ENCODE measurements around the gene PPP2R5D. TPM values are rescaled to one million over a fixed set of nuclear protein-coding genes. Genes with fewer than 3 reads are reported as not detected.
A peak's percentile ranks its signal among the peaks of the same experiment; 100 is the strongest.

Gene PPP2R5D
- total and polyA plus RNA-seq, 9 of the 15 experiments (the other 6 are each of a cell fraction or from before 2014, with no cell fraction given), result 1.3 to 96.1 (median 38.4) TPM

DNA sequence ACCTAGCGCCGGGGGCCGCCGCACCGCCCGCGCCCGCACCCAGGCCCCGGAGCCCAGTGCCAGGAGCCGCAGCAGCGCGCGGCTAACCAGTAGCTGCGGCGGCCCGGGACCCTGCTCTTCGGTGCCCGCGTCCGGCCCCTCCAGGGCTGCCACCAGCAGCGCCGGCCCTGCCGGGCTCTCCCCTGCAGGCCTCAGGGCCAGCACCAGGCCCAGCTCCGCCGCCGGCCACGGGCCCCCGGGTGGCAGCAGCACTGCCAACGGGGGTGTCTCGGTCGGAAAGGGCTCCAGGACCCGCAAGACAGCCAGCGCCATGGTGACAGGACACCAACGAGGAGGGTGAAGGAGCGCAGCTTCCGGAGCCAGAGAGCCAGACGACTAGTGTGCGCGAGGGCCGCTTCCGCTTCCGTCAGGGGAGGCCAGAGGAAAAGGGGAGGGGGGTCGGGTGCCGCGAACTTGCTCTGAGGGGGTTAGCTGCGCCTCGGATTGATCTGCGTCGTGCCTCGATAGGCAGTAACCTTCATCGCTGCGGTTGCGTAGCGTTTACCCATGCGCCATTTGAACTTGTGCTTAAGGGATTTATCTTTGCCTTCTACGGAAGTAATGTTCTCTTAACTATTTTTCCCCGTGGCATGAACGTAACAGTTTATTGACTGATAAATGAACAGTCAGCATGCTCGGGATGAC is 5.4 kb upstream of the PPP2R5D start, which contains the start of gene PEX6 (continued):
- TF ChIP-seq NEUROD1 (IDR thresholded peaks at IDR 0.05; ENCODE audit: borderline replicate concordance, low read depth, low read length, partially characterized antibody), result peak; percentile 62
- TF ChIP-seq ELF2 (CRISPR knock-in tag; IDR thresholded peaks at IDR 0.05), result peak; percentile 84
- TF ChIP-seq GABPB1 (CRISPR knock-in tag; IDR thresholded peaks at IDR 0.05), result peak; percentile 84
- 0 out of 2 replicates have a peak, but pooled peaks have one; percentile 8 for TF ChIP-seq ESRRA (IDR thresholded peaks at IDR 0.05; ENCODE audit: borderline replicate concordance, low read depth)
- peak; percentile 41; the same call in 1 of the 2 replicates for TF ChIP-seq EP300 (IDR thresholded peaks at IDR 0.05; ENCODE audit: low read length)
- TF ChIP-seq RBFOX2 (IDR thresholded peaks at IDR 0.05; ENCODE audit: low read depth, low read length), result peak; percentile 99
- peak; percentile 51 for TF ChIP-seq SMARCB1 (IDR thresholded peaks at IDR 0.05; ENCODE audit: insufficient read length, low read depth)
- TF ChIP-seq ATF7 (IDR thresholded peaks at IDR 0.05), result peak; percentile 74
- TF ChIP-seq, protein P1, sequence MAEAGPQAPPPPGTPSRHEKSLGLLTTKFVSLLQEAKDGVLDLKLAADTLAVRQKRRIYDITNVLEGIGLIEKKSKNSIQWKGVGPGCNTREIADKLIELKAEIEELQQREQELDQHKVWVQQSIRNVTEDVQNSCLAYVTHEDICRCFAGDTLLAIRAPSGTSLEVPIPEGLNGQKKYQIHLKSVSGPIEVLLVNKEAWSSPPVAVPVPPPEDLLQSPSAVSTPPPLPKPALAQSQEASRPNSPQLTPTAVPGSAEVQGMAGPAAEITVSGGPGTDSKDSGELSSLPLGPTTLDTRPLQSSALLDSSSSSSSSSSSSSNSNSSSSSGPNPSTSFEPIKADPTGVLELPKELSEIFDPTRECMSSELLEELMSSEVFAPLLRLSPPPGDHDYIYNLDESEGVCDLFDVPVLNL (CRISPR knock-in tag; IDR thresholded peaks at IDR 0.05; ENCODE audit: low read depth), result 0 out of 2 replicates have a peak, but pooled peaks have one; percentile 32
- TF ChIP-seq ZNF644 (tag; IDR thresholded peaks at IDR 0.05; ENCODE audit: low read depth), result peak; percentile 53; the same call in 1 of the 2 replicates
- peak; percentile 58; the same call in 1 of the 2 replicates for TF ChIP-seq JUND (IDR thresholded peaks at IDR 0.05; ENCODE audit: borderline replicate concordance, low read depth, low read length)
- TF ChIP-seq JUND (tag; IDR thresholded peaks at IDR 0.05; ENCODE audit: borderline replicate concordance, low read depth, low read length), result peak; percentile 42; the same call in 1 of the 3 replicates
- TF ChIP-seq DPF2 (IDR thresholded peaks at IDR 0.05), result peak; percentile 75
- no peak for TF ChIP-seq ADNP (tag; IDR thresholded peaks at IDR 0.05)
- TF ChIP-seq MBD2 (IDR thresholded peaks at IDR 0.05; ENCODE audit: borderline replicate concordance, low read depth), result peak; percentile 79
- TF ChIP-seq ZNF134 (CRISPR knock-in tag; conservative IDR thresholded peaks at IDR 0.05), result no peak
- TF ChIP-seq TEAD1 (CRISPR knock-in tag; IDR thresholded peaks at IDR 0.05), result 0 out of 4 replicates have a peak, but pooled peaks of 1 of the 2 experiments have one; percentile 14
- no peak for TF ChIP-seq TRIM28 (IDR thresholded peaks at IDR 0.05)
- TF ChIP-seq FOXP1 (CRISPR knock-in tag; IDR thresholded peaks at IDR 0.05), result no peak
- no peak for TF ChIP-seq KAT2B (IDR thresholded peaks at IDR 0.05; ENCODE audit: low read depth, low read length)
- TF ChIP-seq, protein P2, sequence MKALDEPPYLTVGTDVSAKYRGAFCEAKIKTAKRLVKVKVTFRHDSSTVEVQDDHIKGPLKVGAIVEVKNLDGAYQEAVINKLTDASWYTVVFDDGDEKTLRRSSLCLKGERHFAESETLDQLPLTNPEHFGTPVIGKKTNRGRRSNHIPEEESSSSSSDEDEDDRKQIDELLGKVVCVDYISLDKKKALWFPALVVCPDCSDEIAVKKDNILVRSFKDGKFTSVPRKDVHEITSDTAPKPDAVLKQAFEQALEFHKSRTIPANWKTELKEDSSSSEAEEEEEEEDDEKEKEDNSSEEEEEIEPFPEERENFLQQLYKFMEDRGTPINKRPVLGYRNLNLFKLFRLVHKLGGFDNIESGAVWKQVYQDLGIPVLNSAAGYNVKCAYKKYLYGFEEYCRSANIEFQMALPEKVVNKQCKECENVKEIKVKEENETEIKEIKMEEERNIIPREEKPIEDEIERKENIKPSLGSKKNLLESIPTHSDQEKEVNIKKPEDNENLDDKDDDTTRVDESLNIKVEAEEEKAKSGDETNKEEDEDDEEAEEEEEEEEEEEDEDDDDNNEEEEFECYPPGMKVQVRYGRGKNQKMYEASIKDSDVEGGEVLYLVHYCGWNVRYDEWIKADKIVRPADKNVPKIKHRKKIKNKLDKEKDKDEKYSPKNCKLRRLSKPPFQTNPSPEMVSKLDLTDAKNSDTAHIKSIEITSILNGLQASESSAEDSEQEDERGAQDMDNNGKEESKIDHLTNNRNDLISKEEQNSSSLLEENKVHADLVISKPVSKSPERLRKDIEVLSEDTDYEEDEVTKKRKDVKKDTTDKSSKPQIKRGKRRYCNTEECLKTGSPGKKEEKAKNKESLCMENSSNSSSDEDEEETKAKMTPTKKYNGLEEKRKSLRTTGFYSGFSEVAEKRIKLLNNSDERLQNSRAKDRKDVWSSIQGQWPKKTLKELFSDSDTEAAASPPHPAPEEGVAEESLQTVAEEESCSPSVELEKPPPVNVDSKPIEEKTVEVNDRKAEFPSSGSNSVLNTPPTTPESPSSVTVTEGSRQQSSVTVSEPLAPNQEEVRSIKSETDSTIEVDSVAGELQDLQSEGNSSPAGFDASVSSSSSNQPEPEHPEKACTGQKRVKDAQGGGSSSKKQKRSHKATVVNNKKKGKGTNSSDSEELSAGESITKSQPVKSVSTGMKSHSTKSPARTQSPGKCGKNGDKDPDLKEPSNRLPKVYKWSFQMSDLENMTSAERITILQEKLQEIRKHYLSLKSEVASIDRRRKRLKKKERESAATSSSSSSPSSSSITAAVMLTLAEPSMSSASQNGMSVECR (CRISPR knock-in tag; IDR thresholded peaks at IDR 0.05), result 0 out of 2 replicates have a peak, but pooled peaks have one; percentile 11
- TF ChIP-seq GTF2F1 (IDR thresholded peaks at IDR 0.05; ENCODE audit: low read depth, low read length), result peak; percentile 93

All from K562 (cell line).